CD4-positive, alpha-beta T cell treated with Interleukin-4 for 1 hour (primary cell): Measurements from ENCODE around the gene SEC24C.
"Not testable (repeated sequence)": the region's sequence is repeated elsewhere in the genome, so short reads cannot be mapped to it uniquely, and the experiment has no call there.

Source experiments
- DNase-seq, 2 donors: peaks; one replicate each; pipeline ENCODE4 v3.0.0-alpha.2; 2020 to 2022

SEC24C gene

DNA sequence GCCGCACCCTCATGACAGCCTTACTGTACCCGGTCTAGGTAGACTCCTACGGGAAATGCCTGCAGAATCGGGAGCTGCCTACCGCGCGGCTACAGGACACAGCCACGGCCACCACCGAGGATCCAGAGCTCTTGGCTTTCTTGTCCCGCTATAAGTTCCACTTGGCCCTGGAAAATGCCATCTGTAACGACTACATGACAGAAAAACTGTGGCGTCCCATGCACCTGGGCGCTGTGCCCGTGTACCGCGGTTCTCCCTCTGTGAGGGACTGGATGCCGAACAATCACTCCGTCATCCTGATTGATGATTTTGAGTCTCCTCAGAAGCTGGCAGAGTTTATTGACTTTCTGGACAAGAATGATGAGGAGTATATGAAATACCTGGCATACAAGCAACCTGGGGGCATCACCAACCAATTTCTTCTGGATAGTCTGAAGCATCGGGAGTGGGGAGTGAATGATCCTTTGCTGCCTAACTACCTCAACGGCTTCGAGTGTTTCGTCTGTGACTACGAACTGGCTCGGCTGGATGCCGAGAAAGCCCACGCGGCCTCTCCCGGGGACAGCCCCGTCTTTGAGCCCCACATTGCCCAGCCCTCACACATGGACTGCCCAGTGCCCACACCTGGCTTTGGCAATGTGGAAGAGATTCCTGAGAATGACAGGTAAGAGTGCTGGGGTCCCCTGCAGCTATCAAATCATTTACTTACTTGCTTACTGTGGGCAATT lies 29.1 kb downstream of the SEC24C start:
- peak in 1 of 2 donors; percentile 19 for DNase-seq

DNA sequence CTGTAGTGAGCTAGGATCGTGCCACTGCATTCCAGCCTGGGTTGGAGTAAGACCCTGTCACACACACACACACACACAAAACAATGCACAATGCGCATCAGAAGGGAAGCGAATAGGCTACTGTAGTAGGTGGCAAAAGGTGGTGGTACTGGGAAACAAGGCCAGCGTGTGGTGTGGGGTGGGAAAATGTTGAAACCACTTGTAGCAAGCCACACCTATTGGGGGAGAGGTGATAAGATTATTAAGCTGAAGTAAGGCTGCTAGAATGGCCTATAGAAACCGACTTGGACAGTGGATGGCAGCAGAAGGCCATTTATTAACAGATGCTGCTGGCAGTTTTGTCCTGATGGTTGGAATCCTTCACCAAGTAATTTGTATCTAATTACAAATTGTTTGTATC lies 30.5 kb downstream of the SEC24C start:
- DNase-seq: peak; percentile 56 to 66

DNA sequence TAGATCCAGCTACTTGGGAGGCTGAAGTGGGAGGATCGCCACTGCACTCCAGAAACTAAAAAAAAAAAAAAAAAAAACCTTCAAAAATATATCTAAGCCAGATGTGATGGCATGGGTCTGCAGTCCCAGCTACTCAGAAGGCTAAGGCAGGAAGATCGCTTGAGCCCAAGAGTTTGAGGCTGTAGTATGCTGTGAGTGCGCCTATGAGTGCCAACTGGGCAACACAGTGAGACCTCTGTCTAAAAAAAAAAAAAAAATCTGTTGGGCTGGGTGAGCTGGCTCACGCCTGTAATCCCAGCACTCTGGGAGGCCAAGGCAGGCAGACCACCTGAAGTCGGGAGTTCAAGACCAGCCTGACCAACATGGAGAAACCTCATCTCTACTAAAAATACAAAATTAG lies 34.8 kb downstream of the SEC24C start:
- DNase-seq: no peak

DNA sequence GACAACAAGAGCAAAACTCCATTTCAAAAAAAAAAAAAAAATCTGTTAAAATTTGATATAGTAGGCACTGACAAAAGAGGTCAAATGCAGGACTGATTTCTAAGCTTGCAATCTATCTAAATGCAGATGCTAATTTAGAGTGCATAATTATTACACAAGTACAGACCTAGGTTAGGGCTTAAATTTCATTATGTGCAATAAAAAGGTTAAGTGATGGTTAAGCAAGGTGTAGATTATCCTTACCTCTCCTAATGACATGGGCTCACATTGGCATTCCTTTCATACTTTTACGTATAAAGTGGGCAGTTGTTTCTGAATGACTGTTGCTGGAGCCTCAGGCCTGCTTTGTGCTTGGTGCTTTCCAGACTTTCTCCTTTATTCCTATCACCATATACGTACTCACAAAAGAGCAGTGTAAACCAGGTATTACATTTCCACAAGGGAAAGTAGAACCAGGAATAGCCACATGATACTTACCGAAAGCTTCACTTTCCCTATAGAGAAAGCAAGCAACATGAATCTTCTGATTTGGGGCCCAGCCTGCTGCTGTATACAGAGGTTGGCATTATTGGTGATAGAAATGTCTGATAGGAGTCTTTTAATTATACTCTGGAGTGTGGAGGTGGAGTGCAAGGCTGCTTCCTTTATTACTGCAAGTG lies 35.5 kb downstream of the SEC24C start:
- no peak for DNase-seq

DNA sequence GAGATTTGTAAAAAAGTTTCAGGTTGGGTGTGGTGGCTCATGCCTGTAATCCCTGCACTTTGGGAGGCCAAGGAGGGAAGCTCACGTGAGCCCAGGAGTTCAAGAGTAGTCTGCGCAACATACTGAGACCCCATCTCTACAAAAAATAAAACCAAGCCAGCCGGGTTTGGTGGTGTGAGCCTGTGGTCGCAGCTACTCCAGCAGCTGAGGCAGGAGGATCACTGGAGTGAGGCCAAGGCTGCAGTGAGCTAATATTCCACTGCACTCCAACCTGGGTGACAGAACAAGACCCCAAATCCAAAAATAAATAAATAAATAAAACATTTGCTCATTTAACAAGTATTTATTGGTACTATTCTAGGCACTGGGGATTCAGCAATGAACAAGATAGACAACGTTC lies 36.1 kb downstream of the SEC24C start:
- no peak for DNase-seq

- no peak for DNase-seq
Observed at GRCh38 chr10:73780966-73781365, 36.8 kb downstream of the SEC24C start.

- DNase-seq: no peak
Observed at GRCh38 chr10:73781548-73781878, 37.3 kb downstream of the SEC24C start.

DNA sequence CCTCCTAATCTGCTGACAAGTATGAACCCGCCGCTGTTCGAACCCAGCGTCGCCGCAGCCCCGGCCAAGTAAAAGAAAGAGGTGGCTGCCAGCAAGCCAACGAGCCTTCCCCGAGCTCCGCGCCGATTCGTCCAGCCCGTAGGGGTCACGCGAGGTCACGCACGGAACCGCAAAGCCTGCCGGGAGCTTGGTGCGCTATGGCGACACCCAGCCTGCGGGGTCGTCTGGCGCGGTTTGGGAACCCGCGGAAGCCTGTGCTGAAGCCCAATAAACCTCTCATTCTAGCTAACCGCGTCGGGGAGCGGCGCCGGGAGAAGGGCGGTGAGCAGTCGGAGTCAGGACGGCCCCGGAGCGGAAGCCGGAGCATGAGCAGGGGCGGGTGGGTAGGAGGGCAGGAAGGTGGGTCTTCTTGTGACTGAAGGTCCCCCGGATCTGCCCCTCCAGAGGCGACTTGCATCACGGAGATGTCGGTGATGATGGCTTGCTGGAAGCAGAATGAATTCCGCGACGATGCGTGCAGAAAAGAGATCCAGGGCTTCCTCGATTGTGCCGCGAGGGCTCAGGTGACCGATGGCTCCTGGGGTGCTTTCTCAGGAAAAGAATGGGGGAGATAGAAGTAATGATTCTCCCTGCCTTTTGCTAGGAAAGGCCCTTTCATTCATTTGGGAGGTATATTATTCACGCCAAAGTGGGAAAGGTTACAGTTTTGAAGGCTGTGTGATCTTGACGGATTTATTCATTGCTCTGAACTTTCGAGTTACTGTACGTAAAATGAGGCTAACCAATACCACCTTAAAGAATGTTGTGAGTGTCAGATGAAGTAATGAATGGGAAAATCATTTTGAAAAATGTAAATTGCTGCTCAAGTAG lies 37.9 kb downstream of the SEC24C start, which contains the start of gene CHCHD1:
CHCHD1 (plus strand) TSS at position 170 of the 870 bp plus-strand sequence; CDS start at position 198, 28 bp downstream.
- peak; percentile 86 to 88 for DNase-seq

- no peak for DNase-seq
Observed at GRCh38 chr10:73782749-73783085, 38.5 kb downstream of the SEC24C start.

- peak; percentile 91 to 93 for DNase-seq
Observed at GRCh38 chr10:73785211-73785720, 41.1 kb downstream of the SEC24C start, which contains the start of gene ZSWIM8. Gene ZSWIM8, plus strand, starts transcription at chr10:73785606. Its CDS starts 273 bp downstream, at chr10:73785879.

GRCh38 chr10:73785721-73786511 lies 41.7 kb downstream of the SEC24C start:
- peak; percentile 29 to 62 for DNase-seq

- no peak for DNase-seq
Observed at GRCh38 chr10:73786512-73786885, 42.3 kb downstream of the SEC24C start.

DNA sequence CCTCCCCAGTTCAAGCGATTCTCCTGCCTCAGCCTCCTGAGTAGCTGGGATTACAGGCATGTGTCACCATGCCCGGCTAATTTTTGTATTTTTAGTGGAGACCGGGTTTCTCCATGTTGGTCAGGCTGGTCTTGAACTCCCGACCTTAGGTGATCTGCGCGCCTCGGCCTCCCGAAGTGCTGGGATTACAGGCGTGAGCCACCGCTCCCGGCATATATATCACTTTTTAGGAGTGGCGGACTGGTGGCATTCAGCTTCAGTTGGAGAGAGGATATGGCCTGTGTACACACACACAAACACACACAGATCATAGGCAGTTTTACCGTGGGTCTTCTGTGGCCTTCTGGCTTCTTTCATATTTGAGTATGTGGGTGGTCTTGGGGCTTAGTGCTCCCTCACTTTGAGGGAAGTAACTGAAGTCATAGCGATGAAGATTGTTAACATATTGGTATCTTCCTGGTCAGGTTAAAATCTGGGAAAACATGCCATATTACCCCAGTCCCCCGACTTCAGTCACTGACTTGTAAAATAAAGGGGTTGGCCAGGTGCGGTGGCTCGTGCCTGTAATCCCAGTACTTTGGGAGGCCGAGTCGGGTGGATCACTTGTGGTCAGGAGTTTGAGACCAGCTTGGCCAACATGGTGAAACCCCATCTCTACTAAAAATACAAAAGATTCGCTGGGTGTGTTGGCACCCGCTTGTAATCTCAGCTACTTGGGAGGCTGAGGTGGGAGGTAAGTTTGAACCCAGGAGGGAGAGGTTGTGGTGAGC lies 43.0 kb downstream of the SEC24C start:
- not testable (repeated sequence) for DNase-seq

- DNase-seq: no peak
Observed at GRCh38 chr10:73788864-73789658, 44.9 kb downstream of the SEC24C start.

- no peak for DNase-seq
Observed at GRCh38 chr10:73789659-73790055, 45.5 kb downstream of the SEC24C start.

DNA sequence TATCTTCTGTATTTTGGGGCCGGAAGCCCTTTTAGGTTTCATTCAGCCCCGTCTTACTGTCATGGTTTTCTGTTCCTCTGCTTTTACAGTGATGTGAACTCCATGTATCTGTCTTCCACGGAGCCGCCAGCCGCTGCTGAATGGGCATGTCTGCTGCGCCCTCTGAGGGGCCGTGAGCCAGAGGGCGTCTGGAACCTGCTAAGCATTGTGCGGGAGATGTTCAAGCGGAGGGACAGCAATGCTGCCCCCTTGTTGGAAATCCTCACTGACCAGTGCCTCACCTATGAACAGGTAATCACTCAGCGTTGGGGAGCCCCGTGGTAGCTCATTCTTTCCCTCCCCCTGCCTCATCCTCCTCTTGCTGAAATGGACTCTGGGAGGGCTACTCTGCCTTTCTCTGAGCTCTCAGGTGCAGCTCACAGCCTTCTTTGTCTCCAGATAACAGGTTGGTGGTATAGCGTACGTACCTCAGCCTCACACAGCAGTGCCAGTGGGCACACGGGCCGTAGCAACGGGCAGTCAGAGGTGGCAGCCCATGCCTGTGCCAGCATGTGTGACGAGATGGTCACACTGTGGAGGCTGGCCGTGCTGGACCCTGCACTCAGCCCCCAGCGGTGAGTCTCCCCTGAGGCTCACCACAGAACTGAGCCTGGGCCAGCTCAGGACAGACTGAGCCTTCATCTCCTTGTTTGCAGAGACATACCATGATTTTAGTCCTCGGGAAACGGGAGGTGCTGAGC lies 46.9 kb downstream of the SEC24C start:
- DNase-seq: no peak

GRCh38 chr10:73791871-73792400 lies 47.8 kb downstream of the SEC24C start:
- no peak for DNase-seq

DNA sequence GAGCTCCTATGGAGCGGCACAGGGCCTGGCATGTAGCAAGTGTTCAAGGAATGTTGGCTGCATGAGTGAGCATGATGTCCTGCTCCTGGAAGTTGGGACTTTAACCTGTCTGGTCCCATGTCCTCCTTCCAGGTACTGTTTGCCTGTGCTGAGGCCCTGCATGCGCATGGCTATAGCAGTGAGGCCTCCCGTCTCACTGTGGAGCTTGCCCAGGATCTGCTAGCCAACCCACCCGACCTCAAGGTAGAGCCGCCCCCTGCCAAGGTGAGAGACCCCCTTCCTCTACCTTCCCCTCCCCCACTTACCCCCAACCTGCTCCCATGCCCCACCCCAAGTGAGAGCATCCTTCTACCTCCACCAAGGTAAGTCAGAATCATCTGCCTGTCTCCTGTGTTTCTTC lies 49.3 kb downstream of the SEC24C start:
- DNase-seq: no peak

DNA sequence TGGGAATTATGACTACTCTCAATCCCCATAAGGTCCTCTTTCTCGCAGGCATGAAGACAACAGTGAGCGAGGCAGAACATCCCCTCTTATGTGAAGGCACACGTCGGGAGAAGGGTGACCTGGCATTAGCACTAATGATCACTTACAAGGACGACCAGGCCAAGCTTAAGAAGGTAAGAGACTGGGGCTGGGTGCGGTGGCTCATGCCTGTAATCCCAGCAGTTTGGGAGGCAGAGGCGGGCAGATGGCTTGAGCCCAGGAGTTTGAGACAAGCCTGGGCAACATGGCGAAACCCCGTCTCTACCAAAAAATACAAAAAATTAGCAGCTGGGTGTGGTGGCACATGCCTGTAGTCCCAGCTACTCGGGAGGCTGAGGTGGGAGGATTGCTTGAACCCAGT lies 51.3 kb downstream of the SEC24C start:
- not testable (repeated sequence) for DNase-seq

GRCh38 chr10:73796035-73796434 lies 51.9 kb downstream of the SEC24C start:
- not testable (repeated sequence) for DNase-seq
